Measurements from ENCODE around the gene ARHGAP25. TPM values are rescaled to one million over a fixed set of nuclear protein-coding genes. Genes with fewer than 3 reads are reported as not detected.

Gene ARHGAP25
- total and polyA plus RNA-seq, 10 of the 15 experiments (the other 5 are each of a cell fraction or from before 2014, with no cell fraction given): 0.15 to 1.0 (median 0.46) TPM

DNA sequence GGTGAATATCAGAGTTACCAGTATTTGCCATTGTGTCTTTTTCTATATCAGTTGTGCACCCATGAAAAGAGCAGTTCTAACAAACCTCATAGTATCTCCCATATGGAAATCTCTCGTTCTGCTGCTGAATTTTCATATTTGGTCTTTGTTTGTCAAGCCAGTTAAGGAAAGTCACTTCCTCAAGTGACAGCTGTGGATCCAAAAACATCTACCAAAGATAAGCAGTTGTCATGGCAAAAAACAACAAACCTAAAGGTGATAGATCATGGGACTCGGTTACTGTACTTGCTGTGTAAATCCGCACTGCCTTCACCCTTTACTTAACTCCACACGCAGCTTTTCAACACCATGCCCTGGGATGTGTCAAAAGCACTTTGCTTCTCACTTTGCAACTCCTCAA lies 119.3 kb downstream of the ARHGAP25 start:
- no peak overlapping the region for H2AFZ ChIP-seq (ENCODE audit: control insufficient read depth, low read depth, low read length)
- 88% methylated on average over 4 of the region's 4 CpGs for WGBS (ENCODE audit: insufficient coverage, insufficient replicate concordance, low lambda C conversion rate, missing lambda C conversion rate)

More for the DNA sequence above, 119.3 kb downstream of the ARHGAP25 start:
- FAIRE-seq (no peak), DNase-seq (ENCODE audit: low read depth, low spot score) (no peak), ATAC-seq (no peak)
- Histone ChIP-seq H3K79me2 (ENCODE audit: control insufficient read depth, insufficient read depth, low read length) (no peaks in the 10 kb centered on the region), H3K4me3 (no peak overlapping the region), H3K9ac (ENCODE audit: control insufficient read depth, insufficient read depth, low read length) (no peak overlapping the region), H3K9me3 (replicated peaks; ENCODE audit: control insufficient read depth, insufficient read depth, low read length) (no peaks in the 10 kb centered on the region), H3K27ac (ENCODE audit: control insufficient read depth, insufficient read depth) (no peak overlapping the region), H3K4me2 (ENCODE audit: control insufficient read depth, insufficient read depth) (no peak overlapping the region), H3K36me3 (ENCODE audit: control insufficient read depth in 2 of 2, insufficient read depth in 2 of 2, low read length in 1 of 2) (no peaks in the 10 kb centered on the region), H3K27me3 (replicated peaks in 1 of 2; ENCODE audit: control insufficient read depth in 2 of 2, insufficient read depth in 2 of 2, low read length in 1 of 2) (peaks cover 2 to 7% of the 10 kb centered on the region in 2 experiments; a peak in 3 of 4 replicates), H3K4me1 (ENCODE audit: control insufficient read depth, insufficient read depth, low read length) (no peaks in the 10 kb centered on the region), H4K20me1 (ENCODE audit: control insufficient read depth, insufficient read depth) (no peaks in the 10 kb centered on the region)
- no peak for TF ChIP-seq PAX5 (IDR thresholded peaks at IDR 0.05; ENCODE audit: borderline replicate concordance, low read depth, low read length)
- TF ChIP-seq JUNB (IDR thresholded peaks at IDR 0.05): no peak
- TF ChIP-seq, protein P1, sequence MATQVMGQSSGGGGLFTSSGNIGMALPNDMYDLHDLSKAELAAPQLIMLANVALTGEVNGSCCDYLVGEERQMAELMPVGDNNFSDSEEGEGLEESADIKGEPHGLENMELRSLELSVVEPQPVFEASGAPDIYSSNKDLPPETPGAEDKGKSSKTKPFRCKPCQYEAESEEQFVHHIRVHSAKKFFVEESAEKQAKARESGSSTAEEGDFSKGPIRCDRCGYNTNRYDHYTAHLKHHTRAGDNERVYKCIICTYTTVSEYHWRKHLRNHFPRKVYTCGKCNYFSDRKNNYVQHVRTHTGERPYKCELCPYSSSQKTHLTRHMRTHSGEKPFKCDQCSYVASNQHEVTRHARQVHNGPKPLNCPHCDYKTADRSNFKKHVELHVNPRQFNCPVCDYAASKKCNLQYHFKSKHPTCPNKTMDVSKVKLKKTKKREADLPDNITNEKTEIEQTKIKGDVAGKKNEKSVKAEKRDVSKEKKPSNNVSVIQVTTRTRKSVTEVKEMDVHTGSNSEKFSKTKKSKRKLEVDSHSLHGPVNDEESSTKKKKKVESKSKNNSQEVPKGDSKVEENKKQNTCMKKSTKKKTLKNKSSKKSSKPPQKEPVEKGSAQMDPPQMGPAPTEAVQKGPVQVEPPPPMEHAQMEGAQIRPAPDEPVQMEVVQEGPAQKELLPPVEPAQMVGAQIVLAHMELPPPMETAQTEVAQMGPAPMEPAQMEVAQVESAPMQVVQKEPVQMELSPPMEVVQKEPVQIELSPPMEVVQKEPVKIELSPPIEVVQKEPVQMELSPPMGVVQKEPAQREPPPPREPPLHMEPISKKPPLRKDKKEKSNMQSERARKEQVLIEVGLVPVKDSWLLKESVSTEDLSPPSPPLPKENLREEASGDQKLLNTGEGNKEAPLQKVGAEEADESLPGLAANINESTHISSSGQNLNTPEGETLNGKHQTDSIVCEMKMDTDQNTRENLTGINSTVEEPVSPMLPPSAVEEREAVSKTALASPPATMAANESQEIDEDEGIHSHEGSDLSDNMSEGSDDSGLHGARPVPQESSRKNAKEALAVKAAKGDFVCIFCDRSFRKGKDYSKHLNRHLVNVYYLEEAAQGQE (IDR thresholded peaks at IDR 0.05; ENCODE audit: low read depth, low read length): no peak
- TF ChIP-seq NFIC (IDR thresholded peaks at IDR 0.05; ENCODE audit: low read depth, low read length): no peak
- TF ChIP-seq BHLHE40 (IDR thresholded peaks at IDR 0.05; ENCODE audit: borderline replicate concordance in 1 of 2, low read depth in 2 of 2, low read length in 1 of 2): no peak
- TF ChIP-seq FOS (IDR thresholded peaks at IDR 0.05; ENCODE audit: borderline replicate concordance, extremely low read depth, insufficient read length): no peak
- TF ChIP-seq, protein P2, sequence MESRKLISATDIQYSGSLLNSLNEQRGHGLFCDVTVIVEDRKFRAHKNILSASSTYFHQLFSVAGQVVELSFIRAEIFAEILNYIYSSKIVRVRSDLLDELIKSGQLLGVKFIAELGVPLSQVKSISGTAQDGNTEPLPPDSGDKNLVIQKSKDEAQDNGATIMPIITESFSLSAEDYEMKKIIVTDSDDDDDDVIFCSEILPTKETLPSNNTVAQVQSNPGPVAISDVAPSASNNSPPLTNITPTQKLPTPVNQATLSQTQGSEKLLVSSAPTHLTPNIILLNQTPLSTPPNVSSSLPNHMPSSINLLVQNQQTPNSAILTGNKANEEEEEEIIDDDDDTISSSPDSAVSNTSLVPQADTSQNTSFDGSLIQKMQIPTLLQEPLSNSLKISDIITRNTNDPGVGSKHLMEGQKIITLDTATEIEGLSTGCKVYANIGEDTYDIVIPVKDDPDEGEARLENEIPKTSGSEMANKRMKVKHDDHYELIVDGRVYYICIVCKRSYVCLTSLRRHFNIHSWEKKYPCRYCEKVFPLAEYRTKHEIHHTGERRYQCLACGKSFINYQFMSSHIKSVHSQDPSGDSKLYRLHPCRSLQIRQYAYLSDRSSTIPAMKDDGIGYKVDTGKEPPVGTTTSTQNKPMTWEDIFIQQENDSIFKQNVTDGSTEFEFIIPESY (IDR thresholded peaks at IDR 0.05): no peak
- TF ChIP-seq ATF7 (IDR thresholded peaks at IDR 0.05; ENCODE audit: low read depth): no peak
- no peak for TF ChIP-seq ZBED1 (IDR thresholded peaks at IDR 0.05; ENCODE audit: borderline replicate concordance)
- TF ChIP-seq CHD1 (IDR thresholded peaks at IDR 0.05; ENCODE audit: low read depth, low read length): no peak
- ChIA-PET SMC1A (ENCODE audit: uncharacterized antibody, unreplicated experiment) (interaction anchor here (1.5 to 1.7 kb wide), 2 partner anchors 16 to 31 kb away, joined by 3 to 5 read pairs; no protein-coding TSS in a partner anchor), RAD21 (ENCODE audit: unreplicated experiment) (no interaction called here), POLR2A (no interaction called here), CTCF (interaction anchor here (1.0 to 3.2 kb wide), 3 partner anchors 15 to 36 kb away, joined by 3 to 9 read pairs (median 9); no protein-coding TSS in a partner anchor)
- no TSS peak for BruUV-seq (replicated peaks)
- in situ Hi-C loops (cut with MboI) (no loop called here), intact Hi-C loops (cut with micrococcal nuclease; ENCODE audit: unreplicated experiment) (no loop called here)

All from GM12878 (cell line).